Ecto neural progenitor cell (in vitro differentiated cells): ENCODE measurements around the gene KCNIP2.

Experiments used
- DNase-seq: peaks from one replicate; pipeline ENCODE4 v3.0.0-alpha.2; 2018; ENCODE audit warnings: low spot score

Gene KCNIP2

DNA sequence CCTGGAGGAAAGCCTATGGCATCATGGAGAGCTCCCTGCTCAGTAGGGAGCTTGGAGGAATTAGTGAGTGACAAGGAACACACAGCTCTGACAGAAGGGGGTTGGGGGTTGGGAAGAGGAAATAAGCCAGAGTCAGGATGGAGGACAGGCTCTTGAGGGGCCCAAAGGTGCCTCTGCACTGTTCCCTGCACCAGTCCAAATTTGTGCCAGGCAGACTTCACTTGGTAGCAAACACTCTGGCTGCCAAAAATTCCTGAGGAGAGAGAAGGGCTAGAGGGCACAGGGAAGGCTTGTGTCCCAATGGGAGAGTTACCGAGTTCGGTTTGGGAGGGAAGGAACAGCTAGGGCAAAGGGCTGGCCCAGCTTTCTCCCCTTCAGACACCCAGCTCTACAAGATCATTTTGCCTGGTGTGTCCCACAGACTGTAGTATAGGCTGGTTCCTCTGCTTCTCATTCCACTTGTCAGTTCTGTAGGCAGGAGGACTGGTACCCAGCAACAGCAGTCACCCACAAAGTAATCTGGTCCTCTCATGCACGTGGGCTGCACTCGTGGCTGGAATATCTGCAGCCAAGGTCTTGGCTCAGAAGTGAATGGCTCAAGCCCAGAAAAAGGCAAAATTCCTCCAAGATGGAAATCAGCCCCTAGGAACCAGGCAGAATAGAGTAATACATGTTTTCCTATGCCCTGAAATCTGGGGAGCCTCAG is 8.0 kb upstream of the KCNIP2 start:
- DNase-seq = no peak

DNA sequence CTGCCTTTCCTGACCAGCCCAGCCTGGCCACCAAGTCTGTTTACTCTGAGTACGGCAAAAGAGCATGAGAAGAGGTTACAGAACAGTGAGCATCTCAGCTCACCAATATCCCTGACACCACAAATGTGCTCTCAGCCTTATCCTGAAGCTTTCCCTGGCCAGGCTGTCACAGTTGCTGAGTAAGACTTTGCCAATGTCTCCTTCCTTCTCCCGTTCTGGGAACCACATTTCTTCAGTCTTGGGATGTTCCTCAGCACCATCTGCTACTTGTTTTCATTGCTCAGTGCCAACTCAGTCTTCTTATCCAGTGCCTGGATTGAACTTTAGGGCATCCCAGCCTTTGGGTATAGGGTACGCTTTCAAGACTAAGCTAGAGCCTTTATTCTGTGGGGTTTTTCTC is 7.1 kb upstream of the KCNIP2 start:
- DNase-seq = no peak

DNA sequence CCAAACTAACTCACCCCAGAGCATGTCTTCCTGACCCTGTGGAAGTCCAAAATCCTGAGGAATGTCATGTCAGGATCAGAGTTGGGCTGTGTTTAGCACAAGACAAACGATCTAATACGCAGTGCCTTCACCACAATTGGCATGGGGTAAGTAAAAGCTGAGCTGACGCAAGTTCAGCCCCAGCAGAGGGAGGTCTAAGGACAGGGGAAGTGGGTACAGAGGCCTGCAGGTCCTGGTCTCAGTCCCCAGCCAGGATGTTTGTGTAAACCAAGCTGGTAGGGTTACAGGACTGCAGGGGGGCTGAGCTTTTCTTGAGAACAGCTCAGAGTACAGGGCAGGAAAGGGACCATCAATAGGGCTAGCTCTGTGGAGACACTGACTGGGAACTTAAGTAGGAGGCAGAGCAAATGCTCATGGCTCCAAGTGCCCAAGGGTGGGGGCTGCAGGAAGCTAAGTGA is 5.3 kb upstream of the KCNIP2 start:
- DNase-seq = no peak

DNA sequence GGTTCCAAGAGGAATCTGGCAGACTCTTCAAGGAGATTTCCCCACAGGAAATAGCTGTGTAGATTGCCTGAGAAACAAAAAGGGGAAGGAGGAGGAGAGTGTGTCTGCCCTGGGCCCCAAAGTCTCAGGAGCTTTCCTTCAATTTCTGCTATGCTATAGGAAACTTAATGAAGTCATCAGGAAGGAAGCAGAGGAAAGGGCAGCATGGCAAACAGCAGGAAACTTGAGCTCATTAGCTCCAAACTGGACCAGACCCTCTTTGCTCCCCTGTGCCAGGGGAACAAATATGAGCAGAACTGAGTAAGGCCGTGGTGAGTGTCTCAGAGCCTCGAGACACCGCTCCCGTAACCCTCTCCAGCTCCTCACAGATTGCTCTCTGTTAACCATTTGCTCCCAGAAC is 4.8 kb upstream of the KCNIP2 start:
- no peak for DNase-seq

DNA sequence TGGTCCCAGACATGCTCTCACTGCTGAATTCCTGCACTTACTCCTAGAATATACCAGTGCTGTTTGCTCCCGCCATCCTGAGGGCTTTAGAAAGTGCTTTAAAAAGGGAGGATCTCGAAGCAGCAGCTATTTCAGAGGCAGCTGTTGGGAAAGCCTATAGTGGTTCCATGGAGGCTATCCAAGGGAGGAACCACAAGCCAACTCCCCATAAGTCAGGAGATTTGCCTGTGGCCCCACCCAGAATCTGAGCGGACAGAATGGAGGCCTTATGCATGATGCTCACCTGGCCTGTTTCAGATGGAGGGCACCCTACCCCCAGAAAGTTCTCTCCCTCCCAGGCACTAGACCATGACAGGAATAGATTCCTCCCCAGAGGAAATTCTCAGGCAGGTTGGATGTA is 2.3 kb upstream of the KCNIP2 start:
- no peak for DNase-seq

DNA sequence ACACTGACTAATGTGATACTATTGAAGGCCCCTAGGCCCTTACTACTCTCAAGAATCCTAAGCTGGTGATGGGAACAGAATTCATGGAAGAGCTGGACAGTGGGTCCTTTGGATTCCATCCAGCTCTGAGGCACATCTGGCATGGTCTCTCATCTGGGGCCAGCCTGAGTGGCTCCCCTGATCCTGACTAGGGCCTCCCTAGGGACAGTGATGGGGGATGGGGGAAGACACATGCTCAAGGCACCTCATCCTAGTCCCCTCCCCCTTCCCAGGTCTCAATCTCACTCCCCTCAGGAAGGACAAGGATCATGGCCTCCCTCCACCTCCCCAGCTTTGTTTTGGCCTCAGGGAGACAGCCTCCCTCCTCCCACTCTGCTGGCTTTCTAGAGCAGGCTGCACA is 1.8 kb downstream of the KCNIP2 start:
- DNase-seq = no peak

DNA sequence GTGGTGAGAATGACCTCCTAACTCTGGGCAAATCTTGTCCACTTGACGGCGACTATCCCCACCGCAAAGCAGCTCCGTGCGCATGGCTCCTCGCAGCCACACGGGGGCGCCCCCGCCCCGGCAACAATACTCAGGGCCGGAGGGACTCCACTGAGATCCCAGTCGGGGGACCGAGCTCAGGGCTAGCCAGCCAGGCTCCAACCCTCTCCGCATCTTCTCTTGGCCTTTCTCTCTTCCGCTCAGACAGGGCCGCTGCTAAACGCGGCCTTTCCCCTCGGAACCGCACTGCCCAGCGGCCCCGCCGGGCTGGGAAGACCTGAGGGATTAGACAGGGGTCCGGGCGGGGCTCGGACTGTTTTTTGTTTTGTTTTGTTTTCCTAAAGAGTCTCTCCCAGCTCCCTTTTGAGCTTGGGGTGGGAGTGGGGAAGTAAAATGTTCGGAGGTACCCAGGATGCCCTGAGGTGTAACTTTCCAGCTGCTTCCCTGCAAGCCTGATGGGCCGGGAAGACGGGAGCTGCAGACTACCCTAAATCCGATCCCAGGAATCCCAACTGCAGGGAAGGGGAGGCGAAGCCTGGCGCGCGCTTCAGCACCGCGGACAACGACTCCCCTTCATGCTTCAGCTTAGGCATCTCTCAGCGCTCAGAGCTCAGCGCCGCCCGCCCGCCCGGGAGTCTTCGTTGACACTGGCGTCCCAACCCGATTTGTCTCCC is 2.7 kb downstream of the KCNIP2 start:
- DNase-seq = peak; percentile 92

DNA sequence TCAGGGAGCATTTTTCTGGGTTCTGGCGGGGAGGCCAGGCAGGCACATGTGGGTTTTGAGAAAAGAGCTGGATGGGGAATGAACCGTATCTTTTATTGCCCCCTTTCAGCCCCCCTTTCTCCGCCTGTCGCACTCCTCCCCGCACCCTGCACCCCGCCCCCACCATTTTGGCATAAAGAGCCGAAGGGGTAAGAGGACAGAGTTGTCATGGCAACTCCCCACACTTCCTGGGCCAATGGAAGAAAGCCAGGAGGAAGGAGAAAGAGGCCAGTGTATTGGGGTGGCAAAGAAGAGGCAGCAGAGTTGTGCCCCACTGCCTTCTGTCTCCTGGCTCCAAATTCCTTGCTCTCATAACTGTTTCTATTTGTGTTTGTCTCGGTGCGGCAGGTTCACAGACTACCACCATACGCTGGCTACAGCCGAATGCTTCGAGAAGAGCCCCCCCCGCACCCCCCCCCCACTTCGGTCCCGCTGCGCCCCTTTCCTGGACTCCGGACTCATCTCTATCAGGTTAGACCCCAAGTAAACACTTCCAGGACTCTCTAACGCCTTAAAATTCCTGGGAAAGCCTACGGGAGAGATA is 3.4 kb downstream of the KCNIP2 start:
- no peak for DNase-seq

DNA sequence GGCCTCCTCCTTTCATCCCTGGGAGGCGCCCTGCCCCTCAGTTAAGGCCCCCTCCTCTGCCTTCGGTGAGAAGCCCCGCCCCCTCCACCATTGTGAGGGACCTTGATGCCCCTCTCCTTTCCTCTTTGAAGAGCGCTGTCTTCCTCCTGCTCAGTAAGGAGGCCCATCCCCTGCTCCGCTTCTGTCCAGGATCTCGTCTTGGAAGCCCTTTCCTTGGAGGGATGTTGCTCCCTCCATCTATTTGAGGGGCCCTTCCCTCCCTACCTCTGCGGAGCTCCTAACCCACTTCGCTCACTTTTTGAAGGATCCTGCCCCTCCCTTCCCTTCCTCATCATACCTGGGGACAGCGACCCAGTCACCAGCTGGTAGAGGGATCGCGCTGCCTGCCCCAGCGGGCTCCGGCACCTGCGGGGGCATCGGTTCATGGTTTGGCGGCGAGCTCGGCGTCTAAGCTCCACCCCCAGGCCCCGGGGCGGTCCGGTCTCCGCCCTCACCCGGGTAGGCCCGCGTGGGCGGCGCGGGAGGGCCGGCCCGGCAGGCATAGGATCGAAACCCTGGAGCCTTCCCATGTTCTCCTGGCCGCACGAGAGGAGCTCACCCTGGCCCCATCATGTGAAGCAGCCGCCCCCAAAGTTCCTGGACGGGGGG is 4.1 kb downstream of the KCNIP2 start:
- peak; percentile 79 for DNase-seq

DNA sequence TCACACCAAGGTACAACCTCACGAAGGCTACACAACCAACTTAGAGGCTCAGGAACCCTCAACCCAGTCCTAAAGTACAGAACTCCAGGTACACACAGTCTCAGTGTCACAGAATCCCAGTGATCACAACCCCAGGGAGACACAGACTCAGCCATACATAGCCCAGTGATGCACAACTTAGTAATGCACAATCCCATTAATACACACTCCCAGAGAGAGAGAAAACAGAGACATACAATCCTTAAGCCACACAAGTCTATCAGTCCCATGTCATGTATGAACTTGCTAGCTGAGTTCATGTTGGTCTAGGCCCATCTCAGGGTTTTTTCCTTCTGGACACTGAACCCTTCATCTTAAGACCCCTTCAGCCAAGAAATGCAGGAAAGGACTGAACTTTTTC is 4.6 kb downstream of the KCNIP2 start:
- no peak for DNase-seq

DNA sequence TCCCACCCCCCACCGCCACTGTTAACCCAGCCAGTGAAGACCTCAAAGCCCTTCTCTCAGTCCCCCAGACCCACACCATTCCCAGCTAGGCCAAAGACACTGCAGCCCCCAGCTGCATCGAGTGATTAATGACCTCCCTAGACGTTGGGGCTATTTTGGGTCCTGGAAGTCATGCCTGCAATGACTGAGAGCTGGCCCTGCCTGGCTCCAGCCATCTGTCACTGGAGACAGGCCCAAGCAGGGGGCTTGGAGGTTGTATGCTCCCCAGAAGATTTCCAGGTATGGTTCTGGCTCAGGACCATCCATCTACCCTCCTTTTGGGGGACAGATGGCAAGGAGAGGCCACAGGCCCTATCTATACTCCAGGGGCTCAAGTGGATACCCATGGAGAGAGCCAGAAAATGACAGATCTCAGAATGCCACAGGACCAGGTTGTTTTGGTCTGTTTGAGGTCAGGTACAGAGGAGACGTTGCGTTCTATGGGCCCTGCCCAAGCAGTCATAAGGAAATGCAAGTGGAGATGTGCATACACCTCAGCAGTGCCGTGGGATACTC is 5.1 kb downstream of the KCNIP2 start:
- no peak for DNase-seq

DNA sequence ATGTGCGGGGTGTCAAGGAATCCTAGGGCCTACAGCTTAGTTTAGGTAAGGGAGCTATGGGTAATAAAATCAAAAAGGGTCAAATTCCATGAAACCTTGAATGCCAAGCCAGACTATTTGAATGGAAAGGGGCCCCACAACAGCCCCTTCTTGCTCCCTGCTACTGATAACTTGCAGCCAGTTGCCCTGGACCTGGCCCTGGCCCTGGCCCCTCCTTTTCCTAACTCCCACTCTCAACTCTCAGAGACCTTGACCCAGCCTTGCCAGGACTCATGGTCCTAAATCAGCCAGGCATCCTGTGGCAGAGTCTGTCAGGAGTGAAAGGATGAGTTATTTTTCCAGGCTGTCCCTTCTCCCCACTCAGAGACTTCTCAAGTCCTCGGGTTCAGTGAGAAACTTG is 5.9 kb downstream of the KCNIP2 start:
- no peak for DNase-seq

DNA sequence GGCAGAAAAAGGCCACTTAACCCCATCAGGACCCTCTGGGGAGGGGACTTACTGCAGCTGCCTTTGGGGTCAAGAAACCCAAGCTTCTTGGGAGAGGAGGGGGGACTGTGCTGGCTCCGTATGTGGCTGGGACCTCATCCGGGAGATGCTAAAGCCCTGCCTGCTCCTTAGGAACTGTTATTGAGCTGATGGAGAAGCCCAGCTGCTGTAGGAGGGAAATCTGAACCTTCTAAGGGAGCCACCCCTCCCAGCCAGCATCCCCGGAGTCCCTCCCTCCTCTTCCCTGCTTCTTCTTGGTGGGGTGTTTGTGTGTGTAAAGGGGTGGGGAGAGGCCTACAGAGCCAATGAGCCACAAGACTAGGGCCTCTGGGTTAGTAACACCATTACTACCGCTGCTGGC is 8.2 kb downstream of the KCNIP2 start:
- DNase-seq = no peak

DNA sequence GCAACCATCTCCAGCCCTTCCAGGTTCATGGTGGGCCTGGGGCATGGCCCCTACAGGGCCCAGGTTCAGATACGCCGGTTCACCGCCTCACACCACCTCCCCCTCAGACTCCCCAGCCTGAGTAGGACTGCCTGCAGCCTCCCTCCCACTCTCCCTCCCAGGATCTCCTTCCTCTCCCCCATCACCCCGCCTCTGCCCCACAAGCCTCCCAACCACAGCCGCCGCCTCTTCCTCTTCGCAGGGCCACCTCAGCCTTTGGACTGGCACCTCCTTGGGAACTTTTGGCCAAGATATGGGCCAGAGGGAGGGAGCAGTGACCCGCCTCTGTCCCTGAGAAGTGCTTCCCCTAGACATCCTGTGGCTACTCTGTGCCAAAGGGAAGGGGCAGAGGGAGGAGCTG is 9.3 kb downstream of the KCNIP2 start:
- no peak for DNase-seq

DNA sequence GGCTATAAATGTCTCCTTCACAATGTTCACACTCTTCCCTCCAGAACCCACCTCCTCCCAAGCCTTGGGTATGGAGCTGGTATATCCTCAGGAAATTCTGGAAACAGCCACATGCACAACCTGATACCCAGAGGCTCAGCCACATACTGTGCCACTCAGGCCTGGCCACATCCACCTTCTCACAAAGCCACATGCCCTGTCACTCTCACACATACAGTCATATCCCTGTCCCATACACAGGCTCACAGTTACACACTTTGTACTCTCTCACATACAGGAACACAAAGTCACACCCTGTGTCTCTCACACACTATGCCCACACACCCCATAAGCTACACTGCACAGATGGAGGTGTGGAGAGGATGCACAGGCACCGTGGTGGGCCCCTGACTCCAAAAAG is 10.1 kb downstream of the KCNIP2 start:
- DNase-seq = no peak

DNA sequence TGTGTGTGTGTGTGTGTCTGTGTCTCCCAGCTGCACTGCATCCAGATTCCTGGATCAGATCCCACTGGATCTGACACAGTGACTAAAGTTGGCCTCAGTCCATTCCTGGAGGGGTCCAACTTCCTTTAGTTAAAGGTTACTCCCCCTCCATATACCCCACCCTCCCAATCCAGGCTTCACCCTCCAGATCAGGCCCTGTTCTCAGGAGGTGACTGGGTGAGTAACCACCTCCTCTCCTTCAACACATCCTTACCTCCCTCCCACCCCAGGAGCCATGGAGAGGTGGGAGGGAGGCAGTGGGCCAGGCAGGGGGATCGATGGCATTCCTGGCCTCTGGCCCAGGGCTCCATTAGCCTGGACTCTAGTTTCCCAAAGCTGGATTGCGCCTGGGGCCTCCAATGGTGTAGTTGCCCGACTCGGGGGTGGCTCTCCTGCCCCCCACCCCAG is 11.3 kb downstream of the KCNIP2 start:
- no peak for DNase-seq

DNA sequence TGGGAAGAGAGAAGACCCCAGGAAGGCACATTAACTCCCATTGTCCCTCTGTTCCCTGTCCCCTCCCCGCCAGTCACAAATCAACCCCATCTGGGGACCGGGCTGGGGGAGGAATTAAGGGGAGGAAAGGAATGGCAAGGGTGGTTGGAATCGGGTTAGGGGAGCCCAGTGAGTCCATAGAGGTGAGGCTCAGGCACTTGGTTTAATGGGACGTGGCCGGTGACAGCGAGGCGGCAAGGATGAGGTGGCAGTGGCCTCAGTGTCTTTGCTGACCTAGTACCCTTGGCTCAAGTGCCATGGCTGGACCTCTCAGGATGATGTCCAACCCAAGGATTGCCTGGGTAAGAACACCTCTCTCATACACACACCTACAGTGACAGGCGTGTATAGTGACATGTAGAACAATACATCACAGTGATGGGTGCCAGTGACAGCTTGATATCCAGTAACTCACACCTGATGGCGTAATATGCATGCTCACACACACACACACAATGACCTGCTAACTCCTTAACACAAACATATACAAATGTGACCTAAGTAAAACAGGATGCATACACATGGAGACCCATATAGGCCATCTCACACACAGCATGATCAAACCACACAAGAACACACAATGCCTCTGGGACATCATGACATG is 12.3 kb downstream of the KCNIP2 start:
- peak; percentile 36 for DNase-seq

DNA sequence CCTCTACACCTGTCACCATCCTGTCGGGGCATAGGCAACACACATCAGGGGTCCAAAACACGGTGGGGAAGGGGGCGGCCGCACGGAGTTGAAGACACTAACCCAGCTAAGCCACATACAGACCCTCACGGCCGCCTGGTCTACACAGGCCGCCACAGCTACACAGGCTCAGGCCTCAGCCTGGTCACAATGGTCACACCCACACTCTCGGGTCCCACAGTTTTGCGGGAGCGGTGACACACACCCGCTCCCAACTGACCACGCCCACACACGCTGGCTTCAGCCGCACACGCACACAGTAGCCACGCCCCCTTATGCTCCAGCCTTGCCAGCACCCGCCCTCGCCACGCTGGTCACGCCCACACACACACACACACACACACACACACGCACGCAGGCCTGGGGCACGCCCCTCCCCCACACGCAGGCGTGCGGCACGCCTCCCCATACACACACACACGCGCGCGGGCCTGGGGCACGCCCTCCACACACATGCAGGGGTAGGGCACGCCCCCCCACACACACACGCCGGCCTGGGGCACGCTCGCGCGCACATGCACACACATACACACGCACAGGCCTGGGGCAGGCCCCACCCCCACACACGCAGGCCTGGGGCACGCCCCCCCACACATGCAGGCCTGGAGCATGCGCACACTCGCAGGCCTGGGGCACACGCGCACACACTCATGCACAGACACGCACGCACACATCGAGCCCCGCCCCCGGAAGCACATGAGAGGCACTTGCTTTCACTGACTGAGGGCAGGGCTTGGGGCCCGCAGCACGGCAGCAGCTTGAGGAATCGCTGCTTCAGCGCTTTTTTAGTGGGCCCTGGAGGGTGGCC is 13.1 kb downstream of the KCNIP2 start:
- DNase-seq = peak; percentile 90

DNA sequence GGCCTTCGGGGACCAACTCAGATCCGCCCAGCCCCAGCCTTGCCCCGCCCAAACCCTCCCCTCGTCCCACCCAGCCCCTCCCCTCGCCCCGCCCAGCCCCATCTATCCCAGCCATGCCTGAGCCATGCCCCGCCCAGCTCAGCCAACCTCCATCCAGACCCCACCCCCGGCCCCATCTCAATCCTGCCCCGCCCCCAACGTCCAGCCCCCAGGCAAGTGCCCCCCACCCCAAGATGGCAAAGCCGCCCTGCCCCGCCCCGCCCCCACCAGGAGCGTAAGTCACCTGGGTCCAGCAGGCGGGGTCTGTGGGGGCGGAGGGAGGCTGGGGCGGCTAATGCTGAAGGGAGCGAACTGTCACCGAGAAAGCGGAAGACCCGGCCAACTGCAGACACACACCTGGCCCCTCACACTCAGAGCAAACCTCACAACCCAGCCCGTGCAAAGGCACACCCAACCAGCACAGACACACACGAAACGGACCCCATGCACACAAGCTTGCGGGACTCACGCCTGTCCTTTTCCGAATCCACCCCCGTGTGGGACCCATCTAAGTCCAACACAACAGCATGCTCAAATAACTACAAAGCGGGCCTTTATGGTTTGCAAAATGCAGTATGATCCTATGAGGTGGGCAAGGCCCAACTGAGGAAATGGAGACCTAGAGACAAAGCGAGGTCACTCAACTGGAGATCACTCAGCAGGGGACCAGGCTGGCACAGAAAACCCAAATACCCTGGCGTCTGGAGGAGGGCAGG is 13.9 kb downstream of the KCNIP2 start:
- DNase-seq = peak; percentile 83
